Ishikawa (cell line): ENCODE measurements around the gene SERGEF.

Source experiments
- CEBPB ChIP-seq: IDR thresholded peaks from 2 replicates; pipeline ENCODE4 v1.6.1; 2012
- CREB1 ChIP-seq: IDR thresholded peaks from 2 replicates; pipeline ENCODE4 v1.6.1; 2012; ENCODE audit warnings: low read depth
- EGR1 ChIP-seq: IDR thresholded peaks from 2 replicates; pipeline ENCODE4 v1.6.1; 2012
- EP300 ChIP-seq: IDR thresholded peaks from 2 replicates; pipeline ENCODE4 v1.6.1; 2012; ENCODE audit warnings: borderline replicate concordance
- FOXM1 ChIP-seq: IDR thresholded peaks from 2 replicates; pipeline ENCODE4 v1.6.1; 2012; ENCODE audit warnings: low read depth, borderline replicate concordance
- RAD21 ChIP-seq: IDR thresholded peaks from 2 replicates; pipeline ENCODE4 v1.6.1; 2012; ENCODE audit warnings: low read depth
- REST ChIP-seq: IDR thresholded peaks from 2 replicates; pipeline ENCODE4 v1.6.1; 2012; ENCODE audit warnings: low read depth, mild to moderate bottlenecking
- TAF1 ChIP-seq: IDR thresholded peaks from 2 replicates; pipeline ENCODE4 v1.6.1; 2012; ENCODE audit warnings: low read depth, mild to moderate bottlenecking
- YY1 ChIP-seq: IDR thresholded peaks from 2 replicates; pipeline ENCODE4 v1.6.1; 2012; ENCODE audit warnings: low read depth
- TF ChIP-seq, protein P1 (sequence below): IDR thresholded peaks from 2 replicates; pipeline ENCODE4 v1.6.1; 2012

DNA sequence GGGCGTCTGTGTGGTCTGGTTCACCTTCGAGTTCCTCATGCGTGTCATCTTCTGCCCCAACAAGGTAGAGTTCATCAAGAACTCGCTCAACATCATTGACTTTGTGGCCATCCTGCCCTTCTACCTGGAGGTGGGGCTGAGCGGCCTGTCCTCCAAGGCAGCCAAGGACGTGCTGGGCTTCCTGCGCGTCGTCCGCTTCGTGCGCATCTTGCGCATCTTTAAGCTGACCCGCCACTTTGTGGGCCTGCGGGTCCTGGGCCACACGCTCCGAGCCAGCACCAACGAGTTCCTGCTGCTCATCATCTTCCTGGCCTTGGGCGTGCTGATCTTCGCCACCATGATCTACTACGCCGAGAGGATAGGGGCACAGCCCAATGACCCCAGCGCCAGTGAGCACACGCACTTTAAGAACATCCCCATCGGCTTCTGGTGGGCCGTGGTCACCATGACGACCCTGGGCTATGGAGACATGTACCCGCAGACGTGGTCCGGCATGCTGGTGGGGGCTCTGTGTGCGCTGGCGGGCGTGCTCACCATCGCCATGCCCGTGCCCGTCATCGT lies 240.9 kb downstream of the SERGEF start:
- TF ChIP-seq YY1 (no peak), CEBPB (no peak), EP300 (no peak), FOXM1 (no peak), CREB1 (no peak), RAD21 (no peak), TAF1 (no peak), REST (no peak), EGR1 (no peak)
- TF ChIP-seq, protein P1, sequence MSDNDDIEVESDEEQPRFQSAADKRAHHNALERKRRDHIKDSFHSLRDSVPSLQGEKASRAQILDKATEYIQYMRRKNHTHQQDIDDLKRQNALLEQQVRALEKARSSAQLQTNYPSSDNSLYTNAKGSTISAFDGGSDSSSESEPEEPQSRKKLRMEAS = no peak
